Colonic mucosa (tissue), 4 donors: ENCODE data around the gene CACNG8. TPM values are rescaled to one million over a fixed set of nuclear protein-coding genes. Genes with fewer than 3 reads are reported as not detected.

Experiments
- DNase-seq: peaks from one replicate; pipeline ENCODE4 v3.0.0-alpha.2; 2020
- H3K27ac ChIP-seq: fragments of 200-600 bp; one replicate; pipeline ENCODE4 v1.8.0; 2021
- H3K27me3 ChIP-seq: fragments of 200-600 bp; one replicate; pipeline ENCODE4 v1.8.0; 2021
- H3K36me3 ChIP-seq: fragments of 200-600 bp; one replicate; pipeline ENCODE4 v1.8.0; 2021
- H3K4me1 ChIP-seq: fragments of 200-600 bp; one replicate; pipeline ENCODE4 v1.8.0; 2021; ENCODE audit warnings: mild to moderate bottlenecking
- H3K4me3 ChIP-seq: fragments of 200-600 bp; one replicate; pipeline ENCODE4 v1.8.0; 2021
- H3K9ac ChIP-seq, 2 donors: one replicate each; pipeline ENCODE4 v1.7.0; 2013; ENCODE audit warnings: control low read depth in 2 of 2, low read depth in 2 of 2, low read length in 2 of 2
- H3K9me3 ChIP-seq: fragments of 200-600 bp; one replicate; pipeline ENCODE4 v1.8.0; 2021
- CTCF ChIP-seq: fragments of 200-600 bp; IDR thresholded peaks from one replicate; pipeline ENCODE4 v1.8.0; 2022; ENCODE audit warnings: antibody characterized with exemption, mild to moderate bottlenecking
- intact Hi-C: fragments of 100-400 bp; cut with DNase I; formaldehyde crosslinking; loops from one replicate; pipeline ENCODE4 v1.14.1; 2022
- total RNA-seq, 2 donors: library from RNA; stranded (reverse); fragmentation: NEBNext Ultra II Directional in 1 of 2; extraction: Animal tissue kit (Norgen Biotek cat#: 25700) in 1 of 2; gene quantifications; one replicate each; pipeline ENCODE4 v1.2.1, GENCODE V29; 2021
- donor health status: healthy.
- donor health status: DM: no; HTN: no; CAD: no.
- donor health status: DM: no; HTN: no; CAD: no.

The CACNG8 gene
- total RNA-seq, 2 donors from 2014 or later = 0.02 to 0.03 TPM

GRCh38 chr19:54024660-54025059, 61.9 kb downstream of the CACNG8 start:
- Histone ChIP-seq H3K27ac (no peak overlapping the region), H3K36me3 (no peaks in the 10 kb centered on the region), H3K9ac (no peak overlapping the region), H3K27me3 (no peaks in the 10 kb centered on the region), H3K9me3 (no peaks in the 10 kb centered on the region), H3K4me3 (no peak overlapping the region), H3K4me1 (no peaks in the 10 kb centered on the region)
- intact Hi-C loops = loop anchor here (5.0 to 10.0 kb wide), 3 partner anchors 117 to 220 kb away; partner anchors contain the start of gene CACNG7
- no peak for TF ChIP-seq CTCF
- DNase-seq = no peak

- no peak for DNase-seq
- no peak overlapping the region for H3K27ac ChIP-seq
- no peaks in the 10 kb centered on the region for H3K9me3 ChIP-seq
- no peaks in the 10 kb centered on the region for H3K4me1 ChIP-seq
- no peak for TF ChIP-seq CTCF
- H3K4me3 ChIP-seq = no peak overlapping the region
- H3K9ac ChIP-seq = no peak overlapping the region
- H3K36me3 ChIP-seq = no peaks in the 10 kb centered on the region
- intact Hi-C loops = loop anchor here (10.0 kb wide), 1 partner anchor 222 kb away; no protein-coding TSS in a partner anchor
- no peaks in the 10 kb centered on the region for H3K27me3 ChIP-seq
Measured at GRCh38 chr19:54026656-54027055, 63.9 kb downstream of the CACNG8 start.

GRCh38 chr19:54029301-54029700, 66.6 kb downstream of the CACNG8 start:
- Histone ChIP-seq H3K9me3 (no peaks in the 10 kb centered on the region), H3K9ac (no peak overlapping the region), H3K27me3 (no peaks in the 10 kb centered on the region), H3K36me3 (no peaks in the 10 kb centered on the region), H3K4me3 (no peak overlapping the region), H3K27ac (no peak overlapping the region), H3K4me1 (no peaks in the 10 kb centered on the region)
- DNase-seq = no peak
- TF ChIP-seq CTCF = no peak
- intact Hi-C loops = loop anchor here (10.0 kb wide), 1 partner anchor 224 kb away; no protein-coding TSS in a partner anchor

- DNase-seq = peak; percentile 62
- H3K27me3 ChIP-seq = no peaks in the 10 kb centered on the region
- no peak overlapping the region for H3K27ac ChIP-seq
- H3K4me3 ChIP-seq = no peak overlapping the region
- no peak overlapping the region for H3K9ac ChIP-seq
- H3K36me3 ChIP-seq = no peaks in the 10 kb centered on the region
- no peaks in the 10 kb centered on the region for H3K4me1 ChIP-seq
- TF ChIP-seq CTCF = peak; percentile 39
- intact Hi-C loops = loop anchor here (10.0 kb wide), 1 partner anchor 225 kb away; no protein-coding TSS in a partner anchor
- no peaks in the 10 kb centered on the region for H3K9me3 ChIP-seq
Measured at GRCh38 chr19:54029930-54030490, 67.3 kb downstream of the CACNG8 start.

- H3K9ac ChIP-seq = no peak overlapping the region
- intact Hi-C loops = no loop called here
- no peaks in the 10 kb centered on the region for H3K36me3 ChIP-seq
- no peak for DNase-seq
- no peaks in the 10 kb centered on the region for H3K9me3 ChIP-seq
- no peaks in the 10 kb centered on the region for H3K4me1 ChIP-seq
- no peak for TF ChIP-seq CTCF
- no peak overlapping the region for H3K27ac ChIP-seq
- H3K27me3 ChIP-seq = no peaks in the 10 kb centered on the region
- H3K4me3 ChIP-seq = no peak overlapping the region
Measured at GRCh38 chr19:54030895-54031586, 68.3 kb downstream of the CACNG8 start.
